LNCAP (cell line): Measurements from ENCODE around the gene CPT1B.

Source experiments
- CTCF ChIP-seq: fragments of 450-650 bp; IDR thresholded peaks from 2 replicates; pipeline ENCODE4 v1.5.1; 2017; ENCODE audit warnings: mild to moderate bottlenecking

The CPT1B gene

GRCh38 chr22:50581031-50581949, 3.1 kb upstream of the CPT1B start:
- no peak for TF ChIP-seq CTCF

GRCh38 chr22:50579752-50580151, 1.5 kb upstream of the CPT1B start:
- no peak for TF ChIP-seq CTCF

- TF ChIP-seq CTCF = no peak
Observed at GRCh38 chr22:50578776-50579310, 616 bp upstream of the CPT1B start.

GRCh38 chr22:50577697-50577986, 585 bp downstream of the CPT1B start:
- no peak for TF ChIP-seq CTCF

- TF ChIP-seq CTCF = no peak
Observed at GRCh38 chr22:50576806-50577696, 1.2 kb downstream of the CPT1B start.

- no peak for TF ChIP-seq CTCF
Observed at GRCh38 chr22:50576070-50576469, 2.2 kb downstream of the CPT1B start.

GRCh38 chr22:50575426-50575941, 2.7 kb downstream of the CPT1B start:
- TF ChIP-seq CTCF = no peak
